Fibroblast of lung (primary cell): ENCODE results near the gene APPBP2. TPM values are rescaled to one million over a fixed set of nuclear protein-coding genes. Genes with fewer than 3 reads are reported as not detected.

Experiments
- DNase-seq, 2 donors: peaks; one replicate each; pipeline versions ENCODE4 v3.0.0 to v3.0.0-alpha.2; 2010; ENCODE audit warnings: low read depth in 2 of 2
- H2AFZ ChIP-seq: 2 replicates; pipeline ENCODE4 v1.5.1; 2012; ENCODE audit warnings: low read length, control low read depth, inconsistent platforms
- H3K27ac ChIP-seq: 2 replicates; pipeline ENCODE4 v1.5.1; 2011; ENCODE audit warnings: low read length, control low read depth; ENCODE audit not compliant: insufficient read depth
- H3K27me3 ChIP-seq: 2 replicates; pipeline ENCODE4 v1.5.1; 2011; ENCODE audit warnings: mild to moderate bottlenecking, low read length; ENCODE audit not compliant: control insufficient read depth, insufficient read depth
- H3K36me3 ChIP-seq: 2 replicates; pipeline ENCODE4 v1.5.1; 2011; ENCODE audit warnings: low read length; ENCODE audit not compliant: control insufficient read depth, insufficient read depth
- H3K4me1 ChIP-seq: 2 replicates; pipeline ENCODE4 v1.5.1; 2011; ENCODE audit warnings: low read length; ENCODE audit not compliant: control insufficient read depth, insufficient read depth; ENCODE audit errors: extremely low read depth
- H3K4me2 ChIP-seq: 2 replicates; pipeline ENCODE4 v1.5.1; 2011; ENCODE audit warnings: low read length, control low read depth; ENCODE audit not compliant: insufficient read depth; ENCODE audit errors: extremely low read depth
- H3K4me3 ChIP-seq, 4 experiments: fragments of 200-600 bp in 1 of 4; sonication (generic) in 1 of 4; replicated peaks in 1 of 4; 2 replicates each; pipeline ENCODE4 v1.5.1; 2011 to 2016; ENCODE audit warnings: low read length in 4 of 4, low read depth in 3 of 4, mild to moderate bottlenecking in 3 of 4, control low read depth in 2 of 4, inconsistent platforms in 1 of 4, mixed read lengths in 1 of 4; ENCODE audit not compliant: insufficient read depth in 1 of 4; ENCODE audit errors: control extremely low read depth in 1 of 4
- H3K79me2 ChIP-seq: 2 replicates; pipeline ENCODE4 v1.5.1; 2012; ENCODE audit warnings: mild to moderate bottlenecking, low read length, inconsistent platforms; ENCODE audit not compliant: control insufficient read depth, insufficient read depth
- H3K9ac ChIP-seq: 2 replicates; pipeline ENCODE4 v1.5.1; 2011; ENCODE audit warnings: mild to moderate bottlenecking, low read length, control low read depth; ENCODE audit not compliant: insufficient read depth
- H3K9me3 ChIP-seq: 2 replicates; pipeline ENCODE4 v1.5.1; 2012; ENCODE audit warnings: low read depth, low read length; ENCODE audit not compliant: control insufficient read depth, insufficient read depth
- H4K20me1 ChIP-seq: 2 replicates; pipeline ENCODE4 v1.5.1; 2011; ENCODE audit warnings: low read length; ENCODE audit not compliant: control insufficient read depth, insufficient read depth; ENCODE audit errors: extremely low read depth
- EZH2 ChIP-seq: IDR thresholded peaks from 2 replicates; pipeline ENCODE4 v1.5.1; 2012; ENCODE audit warnings: low read length, control low read depth, mild to moderate bottlenecking; ENCODE audit errors: missing control alignments
- polyA plus RNA-seq, 2 donors: library from polyadenylated mRNA; depleted of rRNA in 1 of 2; stranded (reverse) in 1 of 2; unstranded in 1 of 2; fragments of >200 nt; gene quantifications; 2 replicates each; pipeline ENCODE4 v1.2.1, GENCODE V29; 2011 to 2012; ENCODE audit warnings: missing spikeins in 1 of 2
- total RNA-seq: library from RNA; depleted of rRNA; stranded (reverse); fragments of >200 nt; gene quantifications from 2 replicates; pipeline ENCODE4 v1.2.1, GENCODE V29; 2014
- TF ChIP-seq, protein P1 (sequence below), 2 donors: IDR thresholded peaks in 1 of 2; conservative IDR thresholded peaks in 1 of 2; 1 replicate in 1 of 2; 2 replicates in 1 of 2; pipeline ENCODE4 v1.5.1; 2011 to 2012; ENCODE audit warnings: low read length in 2 of 2, control low read depth in 1 of 2, inconsistent platforms in 1 of 2, low read depth in 1 of 2, mild to moderate bottlenecking in 1 of 2

APPBP2 gene
- total and polyA plus RNA-seq, 2 donors (not counting 1 experiment from before 2014, with no cell fraction given) = 45.0 to 58.1 TPM

DNA sequence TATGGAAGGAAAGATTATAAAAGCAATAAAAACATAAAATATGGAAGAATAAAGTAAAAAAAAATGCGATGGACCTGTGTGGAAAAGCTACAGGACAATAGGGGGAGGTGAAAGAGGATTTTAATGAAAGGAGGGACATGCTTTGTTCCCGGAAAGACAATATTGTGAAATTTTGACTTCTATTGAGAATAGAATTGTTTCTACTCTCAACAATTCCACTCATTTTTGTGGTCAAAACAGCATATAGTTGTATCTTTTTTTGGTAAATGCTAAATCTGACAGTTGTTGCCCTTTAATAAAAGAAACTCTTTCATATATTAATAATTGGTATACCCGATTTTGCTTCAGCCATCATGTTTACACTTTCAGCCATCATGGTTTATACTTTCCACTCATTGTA lies 22.9 kb upstream of the APPBP2 start:
- Histone ChIP-seq H3K36me3 (no peaks in the 10 kb centered on the region), H3K4me3 (no peak overlapping the region), H3K9ac (no peak overlapping the region), H3K4me2 (no peak overlapping the region), H3K27me3 (no peaks in the 10 kb centered on the region), H2AFZ (no peak overlapping the region), H3K27ac (no peak overlapping the region), H3K4me1 (no peaks in the 10 kb centered on the region), H3K9me3 (no peaks in the 10 kb centered on the region), H4K20me1 (no peaks in the 10 kb centered on the region), H3K79me2 (no peaks in the 10 kb centered on the region)
- no peak for TF ChIP-seq EZH2
- TF ChIP-seq, protein P1, sequence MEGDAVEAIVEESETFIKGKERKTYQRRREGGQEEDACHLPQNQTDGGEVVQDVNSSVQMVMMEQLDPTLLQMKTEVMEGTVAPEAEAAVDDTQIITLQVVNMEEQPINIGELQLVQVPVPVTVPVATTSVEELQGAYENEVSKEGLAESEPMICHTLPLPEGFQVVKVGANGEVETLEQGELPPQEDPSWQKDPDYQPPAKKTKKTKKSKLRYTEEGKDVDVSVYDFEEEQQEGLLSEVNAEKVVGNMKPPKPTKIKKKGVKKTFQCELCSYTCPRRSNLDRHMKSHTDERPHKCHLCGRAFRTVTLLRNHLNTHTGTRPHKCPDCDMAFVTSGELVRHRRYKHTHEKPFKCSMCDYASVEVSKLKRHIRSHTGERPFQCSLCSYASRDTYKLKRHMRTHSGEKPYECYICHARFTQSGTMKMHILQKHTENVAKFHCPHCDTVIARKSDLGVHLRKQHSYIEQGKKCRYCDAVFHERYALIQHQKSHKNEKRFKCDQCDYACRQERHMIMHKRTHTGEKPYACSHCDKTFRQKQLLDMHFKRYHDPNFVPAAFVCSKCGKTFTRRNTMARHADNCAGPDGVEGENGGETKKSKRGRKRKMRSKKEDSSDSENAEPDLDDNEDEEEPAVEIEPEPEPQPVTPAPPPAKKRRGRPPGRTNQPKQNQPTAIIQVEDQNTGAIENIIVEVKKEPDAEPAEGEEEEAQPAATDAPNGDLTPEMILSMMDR (conservative IDR thresholded peaks at IDR 0.05 in 1 of 2, IDR thresholded peaks at IDR 0.05 in 1 of 2; ENCODE audit: low read depth in 1 of 2, low read length in 2 of 2) = no peak
- no peak for DNase-seq

DNA sequence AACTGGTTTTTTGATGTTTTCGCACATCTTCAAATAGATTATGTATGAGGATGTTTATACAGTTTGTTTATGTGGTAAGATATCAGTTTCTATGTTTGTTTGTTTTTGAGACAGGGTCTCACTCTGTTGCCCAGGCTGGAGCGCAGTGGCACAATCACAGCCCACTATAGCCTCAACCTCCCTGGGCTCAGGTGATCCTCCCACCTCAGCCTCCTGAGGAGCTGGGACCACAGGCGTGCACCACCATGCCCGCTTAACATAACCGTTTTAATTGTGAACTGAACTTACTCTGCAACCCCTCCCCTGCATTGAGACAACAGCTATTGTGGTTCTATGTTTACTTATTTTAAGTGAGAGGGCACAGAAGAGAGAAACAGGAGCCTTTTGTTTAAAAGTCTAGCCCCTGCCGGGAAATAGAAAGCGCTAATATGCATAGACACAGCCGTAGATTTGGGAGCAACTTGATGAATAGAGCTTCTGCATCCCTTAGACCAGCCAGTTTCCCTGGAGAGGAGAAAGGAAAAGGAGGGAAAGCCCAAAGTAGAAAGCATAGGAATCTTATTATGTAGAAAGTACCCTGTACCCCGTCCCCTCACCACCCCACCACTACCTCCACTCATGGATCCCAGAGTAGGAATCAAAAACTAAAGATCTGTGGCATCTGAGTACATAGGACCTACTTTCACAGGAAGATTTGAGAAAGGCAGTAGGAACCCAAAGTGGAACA lies 19.6 kb upstream of the APPBP2 start:
- Histone ChIP-seq H3K27me3 (no peaks in the 10 kb centered on the region), H4K20me1 (no peaks in the 10 kb centered on the region), H3K9ac (no peak overlapping the region), H3K79me2 (no peaks in the 10 kb centered on the region), H3K4me1 (no peaks in the 10 kb centered on the region), H2AFZ (no peak overlapping the region), H3K4me3 (no peak overlapping the region), H3K36me3 (no peaks in the 10 kb centered on the region), H3K27ac (no peak overlapping the region), H3K4me2 (no peak overlapping the region), H3K9me3 (no peaks in the 10 kb centered on the region)
- no peak for TF ChIP-seq EZH2
- no peak for DNase-seq

DNA sequence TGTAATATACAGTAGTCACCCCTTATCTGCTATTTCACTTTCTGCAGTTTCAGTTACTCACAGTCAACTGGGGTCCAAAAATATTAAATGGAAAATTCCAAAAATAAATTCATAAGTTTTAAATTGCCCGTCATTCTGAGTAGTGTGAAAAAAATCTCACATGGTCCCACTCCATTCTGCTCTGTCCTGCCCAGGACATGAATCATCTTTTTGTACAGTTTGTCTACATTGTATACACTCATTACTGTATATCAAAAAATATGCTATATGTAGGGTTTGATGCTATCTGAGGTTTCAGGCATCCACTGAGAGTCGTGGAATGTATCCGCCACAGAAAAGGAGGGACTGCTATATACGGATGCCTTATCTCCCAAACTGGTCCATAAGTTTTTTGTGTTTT lies 16.0 kb upstream of the APPBP2 start:
- no peak for DNase-seq

More for the DNA sequence above, 16.0 kb upstream of the APPBP2 start:
- H4K20me1 ChIP-seq = no peaks in the 10 kb centered on the region
- H3K36me3 ChIP-seq = no peaks in the 10 kb centered on the region
- H3K4me3 ChIP-seq = no peak overlapping the region
- no peak overlapping the region for H2AFZ ChIP-seq
- no peaks in the 10 kb centered on the region for H3K79me2 ChIP-seq
- no peaks in the 10 kb centered on the region for H3K4me1 ChIP-seq
- no peaks in the 10 kb centered on the region for H3K9me3 ChIP-seq
- H3K27ac ChIP-seq = no peak overlapping the region
- no peak overlapping the region for H3K4me2 ChIP-seq
- TF ChIP-seq, protein P1 (conservative IDR thresholded peaks at IDR 0.05 in 1 of 2, IDR thresholded peaks at IDR 0.05 in 1 of 2; ENCODE audit: low read depth in 1 of 2, low read length in 2 of 2) = no peak
- no peak for TF ChIP-seq EZH2
- H3K27me3 ChIP-seq = no peaks in the 10 kb centered on the region
- H3K9ac ChIP-seq = no peak overlapping the region
